GM12878 (cell line): Measurements from ENCODE around the gene ELAVL1. TPM values are rescaled to one million over a fixed set of nuclear protein-coding genes. Genes with fewer than 3 reads are reported as not detected.

Source experiments
- ATAC-seq: fragments of 200-7000 bp; cut with Tn5 transposase; 3 replicates; pipeline ENCODE4 v1.9.1; 2020; ENCODE audit warnings: mild to moderate bottlenecking, moderate library complexity
- BruUV-seq: library from RNA; stranded (reverse); fragments of 400-500 nt; replicated peaks from 2 replicates; lab custom pipeline; 2021; lab: Mats Ljungman, UMichigan
- CTCF ChIA-PET: fragments of 300-600 bp; sonication (Branson Sonifier 250); formaldehyde crosslinking; extraction: SDS; loops from one replicate; lab custom pipeline; 2021; ENCODE audit warnings: inconsistent platforms; lab: Yijun Ruan, JAX
- POLR2A ChIA-PET: fragments of 350-600 bp; formaldehyde crosslinking; extraction: SDS; loops from one replicate; lab custom pipeline; 2021; ENCODE audit warnings: inconsistent platforms; lab: Charles Lee
- RAD21 ChIA-PET: fragments of 300-600 bp; sonication (Branson Sonifier 250); formaldehyde crosslinking; loops from one replicate; lab custom pipeline; 2023; ENCODE audit warnings: antibody characterized with exemption; ENCODE audit not compliant: unreplicated experiment; lab: Charles Lee
- SMC1A ChIA-PET: fragments of 300-600 bp; sonication (Branson Sonifier 250); formaldehyde crosslinking; loops from one replicate; lab custom pipeline; 2023; ENCODE audit not compliant: unreplicated experiment, uncharacterized antibody; lab: Charles Lee
- DNase-seq: peaks from one replicate; pipeline ENCODE4 v3.0.0-alpha.2; 2011; ENCODE audit warnings: low read depth, low spot score
- FAIRE-seq: peaks from 3 replicates; lab custom pipeline; 2011; peaks lifted over from hg19 to GRCh38; lab: Jason Lieb, UNC
- H2AFZ ChIP-seq: 2 replicates; pipeline ENCODE4 v1.6.0; 2011; ENCODE audit warnings: low read depth, low read length, control low read depth; ENCODE audit not compliant: control insufficient read depth
- H3K27ac ChIP-seq: 2 replicates; pipeline ENCODE4 v1.5.1; 2011; ENCODE audit warnings: control low read depth; ENCODE audit not compliant: control insufficient read depth, insufficient read depth
- H3K27me3 ChIP-seq, 2 experiments: replicated peaks in 1 of 2; 2 replicates each; pipeline versions ENCODE4 v1.6.0 to v1.6.1; 2011; ENCODE audit warnings: low read length in 1 of 2; ENCODE audit not compliant: control insufficient read depth in 2 of 2, insufficient read depth in 2 of 2
- H3K36me3 ChIP-seq, 2 experiments: 2 replicates each; pipeline ENCODE4 v1.5.1; 2011; ENCODE audit warnings: low read length in 1 of 2; ENCODE audit not compliant: control insufficient read depth in 2 of 2, insufficient read depth in 2 of 2
- H3K4me1 ChIP-seq: 2 replicates; pipeline ENCODE4 v1.6.1; 2011; ENCODE audit warnings: mild to moderate bottlenecking, low read length, moderate library complexity, mixed read lengths; ENCODE audit not compliant: control insufficient read depth, insufficient read depth
- H3K4me2 ChIP-seq: 2 replicates; pipeline ENCODE4 v1.6.0; 2011; ENCODE audit warnings: control low read depth; ENCODE audit not compliant: control insufficient read depth, insufficient read depth
- H3K4me3 ChIP-seq: fragments of 200-600 bp; sonication (generic); 2 replicates; pipeline ENCODE4 v1.5.1; 2016
- H3K79me2 ChIP-seq: 2 replicates; pipeline ENCODE4 v1.6.0; 2011; ENCODE audit warnings: low read length; ENCODE audit not compliant: control insufficient read depth, insufficient read depth
- H3K9ac ChIP-seq: 2 replicates; pipeline ENCODE4 v1.8.0; 2011; ENCODE audit warnings: low read length, control low read depth, mixed read lengths; ENCODE audit not compliant: control insufficient read depth, insufficient read depth
- H3K9me3 ChIP-seq: replicated peaks from 3 replicates; pipeline ENCODE4 v1.5.1; 2011; ENCODE audit warnings: mild to moderate bottlenecking, low read length; ENCODE audit not compliant: control insufficient read depth, insufficient read depth
- H4K20me1 ChIP-seq: 2 replicates; pipeline ENCODE4 v1.6.0; 2011; ENCODE audit not compliant: control insufficient read depth, insufficient read depth
- BRCA1 ChIP-seq: IDR thresholded peaks from 2 replicates; pipeline ENCODE4 v1.6.1; 2011; ENCODE audit warnings: low read depth, low read length, improper control_type of control experiment
- CBFB ChIP-seq: IDR thresholded peaks from 2 replicates; pipeline ENCODE4 v1.6.1; 2016; ENCODE audit warnings: antibody characterized with exemption, low read depth
- CREM ChIP-seq: IDR thresholded peaks from 2 replicates; pipeline ENCODE4 v1.6.1; 2014; ENCODE audit warnings: antibody characterized with exemption, low read depth
- E2F4 ChIP-seq: IDR thresholded peaks from 2 replicates; pipeline ENCODE4 v1.6.1; 2012; ENCODE audit warnings: low read depth, low read length, improper control_type of control experiment
- JUND ChIP-seq: IDR thresholded peaks from 2 replicates; pipeline ENCODE4 v1.6.1; 2012; ENCODE audit warnings: low read depth, mild to moderate bottlenecking, low read length, improper control_type of control experiment, moderate library complexity
- LARP7 ChIP-seq: fragments of 450-650 bp; IDR thresholded peaks from 2 replicates; pipeline ENCODE4 v1.6.1; 2017; ENCODE audit warnings: mild to moderate bottlenecking
- MEF2B ChIP-seq: fragments of 450-650 bp; IDR thresholded peaks from 2 replicates; pipeline ENCODE4 v1.6.1; 2018; ENCODE audit warnings: mild to moderate bottlenecking, moderate library complexity; ENCODE audit not compliant: partially characterized antibody, poor library complexity, severe bottlenecking
- MTA3 ChIP-seq: IDR thresholded peaks from 2 replicates; pipeline ENCODE4 v1.6.1; 2012; ENCODE audit warnings: low read length, inconsistent platforms, borderline replicate concordance
- MYC ChIP-seq: IDR thresholded peaks from 2 replicates; pipeline ENCODE4 v1.6.1; 2011; ENCODE audit warnings: mild to moderate bottlenecking, low read length, moderate library complexity, inconsistent platforms; ENCODE audit not compliant: insufficient read depth, insufficient replicate concordance, insufficient read length, severe bottlenecking
- NR2C2 ChIP-seq: IDR thresholded peaks from 2 replicates; pipeline ENCODE4 v1.6.1; 2011; ENCODE audit warnings: borderline replicate concordance, low read depth; ENCODE audit not compliant: control insufficient read depth, insufficient read length
- POLR2AphosphoS5 ChIP-seq: IDR thresholded peaks from 2 replicates; pipeline ENCODE4 v1.6.1; 2011; ENCODE audit warnings: mild to moderate bottlenecking, low read length, inconsistent platforms
- RAD51 ChIP-seq: fragments of 450-650 bp; IDR thresholded peaks from 2 replicates; pipeline ENCODE4 v1.6.1; 2016; ENCODE audit warnings: moderate library complexity, mild to moderate bottlenecking, inconsistent platforms
- RCOR1 ChIP-seq: conservative IDR thresholded peaks from 2 replicates; pipeline ENCODE4 v1.6.1; 2012; ENCODE audit warnings: low read depth, low read length, improper control_type of control experiment
- SMAD1 ChIP-seq: fragments of 450-650 bp; IDR thresholded peaks from 2 replicates; pipeline ENCODE4 v1.6.1; 2018; ENCODE audit warnings: mild to moderate bottlenecking, low read depth; ENCODE audit not compliant: partially characterized antibody
- SREBF1 ChIP-seq: IDR thresholded peaks from 2 replicates; pipeline ENCODE4 v1.6.1; 2012; ENCODE audit warnings: mild to moderate bottlenecking, low read length
- STAT1 ChIP-seq: fragments of 450-650 bp; conservative IDR thresholded peaks from 2 replicates; pipeline ENCODE4 v1.6.1; 2014; ENCODE audit warnings: antibody characterized with exemption, mild to moderate bottlenecking
- STAT3 ChIP-seq: IDR thresholded peaks from 2 replicates; pipeline ENCODE4 v1.6.1; 2011; ENCODE audit warnings: low read depth, low read length, improper control_type of control experiment
- ZBED1 ChIP-seq: IDR thresholded peaks from 2 replicates; pipeline ENCODE4 v1.6.1; 2016; ENCODE audit warnings: borderline replicate concordance
- WGBS: methylation state at CpG from one replicate; pipeline ENCODE4 v1.1.6; 2016; ENCODE audit warnings: low lambda C conversion rate; ENCODE audit not compliant: insufficient replicate concordance, insufficient coverage; ENCODE audit errors: missing lambda C conversion rate; 5-methylcytosine and 5-hydroxymethylcytosine counted together
- in situ Hi-C: fragments of 300-500 bp; cut with MboI; formaldehyde crosslinking; loops from 9 replicates; pipeline ENCODE4 v1.14.3; 2018; ENCODE audit warnings: mixed read lengths
- intact Hi-C: fragments of 100-400 bp; cut with micrococcal nuclease; formaldehyde crosslinking; loops from one replicate; pipeline ENCODE4 v1.14.2; 2022; ENCODE audit not compliant: unreplicated experiment
- polyA plus RNA-seq, 11 experiments: library from polyadenylated mRNA; depleted of rRNA in 4 of 11; unstranded in 6 of 11; stranded (reverse) in 5 of 11; fragments of >200 nt; fragmentation: Nextera tagmentation in 4 of 11; fragmentation: Illumina TruSeq in 1 of 11; extraction: Ambion mirVana in 4 of 11; extraction: Trizol in 1 of 11; gene quantifications; 1 replicate in 1 of 11; 2 replicates in 10 of 11; pipeline versions ENCODE4 v1.2.1 to v1.2.3, GENCODE V29; 2011 to 2016; ENCODE audit warnings: inconsistent platforms in 2 of 11, missing spikeins in 2 of 11, low read depth in 1 of 11
- total RNA-seq, 4 experiments: library from RNA; depleted of rRNA in 3 of 4; stranded (reverse); fragments of >200 nt in 3 of 4; fragmentation: Illumina TruSeq in 1 of 4; extraction: Trizol in 1 of 4; gene quantifications; 2 replicates each; pipeline versions ENCODE4 v1.2.1 to v1.2.3, GENCODE V29; 2013 to 2021
- TF ChIP-seq, protein P1 (sequence below): fragments of 450-650 bp; IDR thresholded peaks from 2 replicates; pipeline ENCODE4 v1.6.1; 2017; ENCODE audit warnings: mild to moderate bottlenecking, low read depth, inconsistent platforms; ENCODE audit not compliant: poor library complexity, severe bottlenecking

Gene ELAVL1
- total and polyA plus RNA-seq, 10 of the 15 experiments (the other 5 are each of a cell fraction or from before 2014, with no cell fraction given): 7.4 to 155 (median 70.3) TPM

GRCh38 chr19:7965921-7966665, 39.3 kb downstream of the ELAVL1 start:
- Histone ChIP-seq H3K4me3 (no peak overlapping the region), H3K9ac (no peak overlapping the region), H2AFZ (no peak overlapping the region), H3K4me2 (no peak overlapping the region), H3K79me2 (no peaks in the 10 kb centered on the region), H3K4me1 (no peaks in the 10 kb centered on the region), H3K27me3 (no peaks in the 10 kb centered on the region), H3K9me3 (no peaks in the 10 kb centered on the region), H3K36me3 (peaks cover 33 to 36% of the 10 kb centered on the region in 2 experiments; a peak in 3 of 4 replicates), H3K27ac (no peak overlapping the region), H4K20me1 (no peaks in the 10 kb centered on the region)
- no TSS peak for BruUV-seq
- in situ Hi-C loops: no loop called here
- no peak for FAIRE-seq
- RAD21 ChIA-PET: no interaction called here
- TF ChIP-seq MEF2B: no peak
- no peak for TF ChIP-seq RAD51
- no peak for TF ChIP-seq BRCA1
- TF ChIP-seq NR2C2: no peak
- TF ChIP-seq ZBED1: no peak
- TF ChIP-seq CREM: no peak
- TF ChIP-seq MYC: no peak
- no peak for TF ChIP-seq CBFB
- no peak for TF ChIP-seq LARP7
- no peak for TF ChIP-seq POLR2AphosphoS5
- no peak for TF ChIP-seq RCOR1
- TF ChIP-seq STAT3: no peak
- no peak for TF ChIP-seq JUND
- no peak for TF ChIP-seq SMAD1
- TF ChIP-seq, protein P1, sequence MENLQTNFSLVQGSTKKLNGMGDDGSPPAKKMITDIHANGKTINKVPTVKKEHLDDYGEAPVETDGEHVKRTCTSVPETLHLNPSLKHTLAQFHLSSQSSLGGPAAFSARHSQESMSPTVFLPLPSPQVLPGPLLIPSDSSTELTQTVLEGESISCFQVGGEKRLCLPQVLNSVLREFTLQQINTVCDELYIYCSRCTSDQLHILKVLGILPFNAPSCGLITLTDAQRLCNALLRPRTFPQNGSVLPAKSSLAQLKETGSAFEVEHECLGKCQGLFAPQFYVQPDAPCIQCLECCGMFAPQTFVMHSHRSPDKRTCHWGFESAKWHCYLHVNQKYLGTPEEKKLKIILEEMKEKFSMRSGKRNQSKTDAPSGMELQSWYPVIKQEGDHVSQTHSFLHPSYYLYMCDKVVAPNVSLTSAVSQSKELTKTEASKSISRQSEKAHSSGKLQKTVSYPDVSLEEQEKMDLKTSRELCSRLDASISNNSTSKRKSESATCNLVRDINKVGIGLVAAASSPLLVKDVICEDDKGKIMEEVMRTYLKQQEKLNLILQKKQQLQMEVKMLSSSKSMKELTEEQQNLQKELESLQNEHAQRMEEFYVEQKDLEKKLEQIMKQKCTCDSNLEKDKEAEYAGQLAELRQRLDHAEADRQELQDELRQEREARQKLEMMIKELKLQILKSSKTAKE: no peak
- TF ChIP-seq STAT1: no peak
- no peak for TF ChIP-seq SREBF1
- no peak for TF ChIP-seq E2F4
- TF ChIP-seq MTA3: no peak
- CTCF ChIA-PET: interaction anchor here (0.9 kb wide), 1 partner anchor 8 kb away, joined by 4 read pairs; no protein-coding TSS in a partner anchor
- SMC1A ChIA-PET: interaction anchor here (1.0 kb wide), 1 partner anchor 22 kb away, joined by 4 read pairs; the partner anchor contains the start of gene TIMM44
- no peak for DNase-seq
- POLR2A ChIA-PET: interaction anchor here (0.7 kb wide), 1 partner anchor 736 kb away, joined by 3 read pairs; no protein-coding TSS in a partner anchor
- WGBS: 97% methylated on average over 12 of the region's 12 CpGs
- ATAC-seq: no peak
- intact Hi-C loops: no loop called here
